Inflammatory macrophage (primary cell): ENCODE results near the gene ATP6V0C.

Source experiments
- DNase-seq, 2 donors: peaks; one replicate each; pipeline ENCODE4 v3.0.0-alpha.2; 2020 to 2022

Gene ATP6V0C

GRCh38 chr16:2512735-2513404 lies 882 bp upstream of the ATP6V0C start:
- no peak for DNase-seq

- peak; percentile 39 to 74 for DNase-seq
Measured at GRCh38 chr16:2514333-2515179, 804 bp downstream of the ATP6V0C start.

- peak; percentile 76 to 82 for DNase-seq
Measured at GRCh38 chr16:2515180-2515851, 1.6 kb downstream of the ATP6V0C start.

GRCh38 chr16:2516391-2517240 lies 2.9 kb downstream of the ATP6V0C start:
- peak; percentile 83 to 89 for DNase-seq

GRCh38 chr16:2517954-2518605 lies 4.3 kb downstream of the ATP6V0C start:
- DNase-seq = no peak

GRCh38 chr16:2518823-2519710 lies 5.3 kb downstream of the ATP6V0C start:
- no peak for DNase-seq

GRCh38 chr16:2519711-2520080 lies 5.9 kb downstream of the ATP6V0C start:
- DNase-seq = no peak

- DNase-seq = peak; percentile 90 to 94
Measured at GRCh38 chr16:2520097-2520783, 6.5 kb downstream of the ATP6V0C start, which contains the start of gene AMDHD2. AMDHD2 (plus strand) TSS chr16:2520371; CDS start chr16:2520459, 88 bp downstream.

GRCh38 chr16:2520784-2521531 lies 7.2 kb downstream of the ATP6V0C start:
- peak; percentile 43 to 65 for DNase-seq

- DNase-seq = no peak
Measured at GRCh38 chr16:2523801-2524231, 10.1 kb downstream of the ATP6V0C start.

GRCh38 chr16:2524339-2524938 lies 10.7 kb downstream of the ATP6V0C start:
- DNase-seq = no peak

- no peak for DNase-seq
Measured at GRCh38 chr16:2526135-2526534, 12.4 kb downstream of the ATP6V0C start.

GRCh38 chr16:2527071-2527783 lies 13.5 kb downstream of the ATP6V0C start:
- DNase-seq = no peak

GRCh38 chr16:2527784-2528100 lies 14.0 kb downstream of the ATP6V0C start:
- DNase-seq = no peak

- no peak for DNase-seq
Measured at GRCh38 chr16:2528161-2529060, 14.7 kb downstream of the ATP6V0C start.

GRCh38 chr16:2529061-2529931 lies 15.5 kb downstream of the ATP6V0C start:
- DNase-seq = no peak
